Ishikawa (cell line): ENCODE results near the gene GRID1.

ENCODE experiments used
- CREB1 ChIP-seq: IDR thresholded peaks from 2 replicates; pipeline ENCODE4 v1.6.1; 2012; ENCODE audit warnings: low read depth
- EP300 ChIP-seq: IDR thresholded peaks from 2 replicates; pipeline ENCODE4 v1.6.1; 2012; ENCODE audit warnings: borderline replicate concordance
- MAX ChIP-seq: IDR thresholded peaks from 2 replicates; pipeline ENCODE4 v1.6.1; 2012
- YY1 ChIP-seq: IDR thresholded peaks from 2 replicates; pipeline ENCODE4 v1.6.1; 2012; ENCODE audit warnings: low read depth

- TF ChIP-seq EP300 (no peak), MAX (no peak), CREB1 (no peak), YY1 (no peak)
Observed at GRCh38 chr10:85602713-85603112, 763.9 kb downstream of the GRID1 start.
